ENCODE results near the gene NCOA3.
A peak's percentile ranks its signal among the peaks of the same experiment; 100 is the strongest.

The NCOA3 gene

GRCh38 chr20:47680804-47681529 lies 179.3 kb downstream of the NCOA3 start:
- no peak for DNase-seq (ENCODE audit: low spot score)

- DNase-seq (ENCODE audit: low spot score): peak; percentile 35
These were observed 180.5 kb downstream of the NCOA3 start for GRCh38 chr20:47682028-47682783.

- DNase-seq (ENCODE audit: low spot score): no peak
These were observed 181.2 kb downstream of the NCOA3 start for GRCh38 chr20:47682916-47683315.

- no peak for DNase-seq (ENCODE audit: low spot score)
These were observed 182.8 kb downstream of the NCOA3 start for GRCh38 chr20:47684306-47685080.

GRCh38 chr20:47686545-47686944 lies 184.9 kb downstream of the NCOA3 start:
- DNase-seq (ENCODE audit: low spot score): no peak

GRCh38 chr20:47687095-47687987 lies 185.7 kb downstream of the NCOA3 start:
- no peak for DNase-seq (ENCODE audit: low spot score)

DNA sequence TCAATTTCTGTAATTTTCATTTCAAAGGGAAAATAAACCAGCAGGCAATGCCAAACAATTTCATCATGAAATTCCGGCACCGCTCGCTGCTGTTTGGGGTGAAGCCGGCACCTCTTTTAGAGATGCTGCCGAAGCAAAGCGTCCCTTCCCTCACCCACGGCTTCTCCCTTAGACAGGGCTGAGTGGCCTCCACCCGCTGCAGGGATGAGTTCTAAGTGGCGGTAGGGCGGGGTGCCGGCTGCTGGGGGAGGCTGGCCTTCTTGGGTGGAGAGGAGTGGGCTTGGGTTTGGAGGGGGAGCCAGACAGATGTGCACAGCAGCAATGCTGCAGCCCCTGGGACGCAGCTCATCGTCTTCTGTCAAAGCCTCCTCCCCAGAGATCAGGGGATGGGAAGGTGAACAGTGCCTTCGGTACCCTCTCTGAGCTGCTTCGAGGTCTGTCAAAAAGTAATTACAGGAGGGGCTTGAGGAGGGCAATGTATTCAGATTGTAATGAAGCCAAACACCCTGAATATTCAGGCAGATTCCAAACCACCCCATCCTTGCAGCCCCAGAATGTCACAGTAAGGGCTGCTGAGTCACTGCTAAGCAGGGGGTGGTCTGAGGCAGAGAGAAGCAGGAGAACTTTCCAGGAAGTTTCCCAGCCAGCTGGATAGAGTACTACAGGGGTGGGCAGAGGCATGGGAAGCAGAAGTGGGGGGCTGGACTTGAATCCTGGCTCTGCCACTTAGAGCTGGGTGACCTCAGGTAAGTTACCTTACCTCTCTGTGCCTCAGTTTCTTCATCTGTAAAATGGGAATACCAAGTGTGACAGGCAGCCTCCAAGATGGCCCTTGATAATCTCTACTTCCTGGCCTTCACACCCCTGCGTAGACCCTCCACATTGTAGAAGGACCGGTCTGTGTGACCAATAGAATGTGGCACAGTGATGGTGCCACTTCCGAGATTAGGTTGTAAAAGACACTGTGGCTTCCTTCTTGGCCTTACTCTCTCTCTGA lies 187.0 kb downstream of the NCOA3 start:
- DNase-seq (ENCODE audit: low spot score): no peak

DNA sequence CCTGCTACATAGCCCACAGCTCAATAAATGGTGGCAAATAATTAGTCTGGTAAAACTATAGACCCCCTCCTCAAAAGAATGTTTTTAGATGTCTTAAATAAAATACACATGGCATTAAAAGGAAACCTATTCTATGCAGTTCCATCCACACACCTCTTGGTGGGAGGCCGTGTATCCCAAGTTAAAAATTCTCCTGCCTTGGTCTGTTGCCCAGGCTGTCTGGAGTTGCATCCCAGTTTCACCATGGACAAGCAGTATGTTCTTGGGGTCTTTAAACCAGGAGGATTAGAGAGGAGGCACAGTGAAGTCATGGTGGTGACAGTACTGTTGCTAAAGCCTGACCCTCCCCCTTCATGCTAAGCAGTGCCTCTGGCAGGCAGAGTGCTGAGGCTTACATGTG lies 188.0 kb downstream of the NCOA3 start:
- DNase-seq (ENCODE audit: low spot score): no peak

DNA sequence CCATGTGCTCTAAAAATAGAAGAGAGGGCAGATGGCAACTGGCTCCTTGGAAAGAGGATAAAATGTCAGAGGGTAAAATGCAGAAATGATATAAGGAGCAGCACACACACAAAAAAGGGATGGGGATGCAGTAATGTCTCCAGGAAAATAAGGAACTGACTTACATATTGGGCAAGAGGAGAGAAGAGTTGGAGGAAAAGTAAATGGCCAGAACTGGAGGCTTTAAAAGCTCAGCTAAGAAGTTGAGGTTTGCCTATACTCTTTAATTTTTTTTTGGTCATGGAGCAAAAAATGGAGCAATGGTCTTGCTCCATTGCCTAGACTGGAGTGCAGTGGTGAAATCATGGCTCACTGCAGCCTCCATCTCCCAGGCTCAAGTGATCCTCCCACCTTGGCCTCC lies 189.9 kb downstream of the NCOA3 start:
- no peak for DNase-seq (ENCODE audit: low spot score)

DNA sequence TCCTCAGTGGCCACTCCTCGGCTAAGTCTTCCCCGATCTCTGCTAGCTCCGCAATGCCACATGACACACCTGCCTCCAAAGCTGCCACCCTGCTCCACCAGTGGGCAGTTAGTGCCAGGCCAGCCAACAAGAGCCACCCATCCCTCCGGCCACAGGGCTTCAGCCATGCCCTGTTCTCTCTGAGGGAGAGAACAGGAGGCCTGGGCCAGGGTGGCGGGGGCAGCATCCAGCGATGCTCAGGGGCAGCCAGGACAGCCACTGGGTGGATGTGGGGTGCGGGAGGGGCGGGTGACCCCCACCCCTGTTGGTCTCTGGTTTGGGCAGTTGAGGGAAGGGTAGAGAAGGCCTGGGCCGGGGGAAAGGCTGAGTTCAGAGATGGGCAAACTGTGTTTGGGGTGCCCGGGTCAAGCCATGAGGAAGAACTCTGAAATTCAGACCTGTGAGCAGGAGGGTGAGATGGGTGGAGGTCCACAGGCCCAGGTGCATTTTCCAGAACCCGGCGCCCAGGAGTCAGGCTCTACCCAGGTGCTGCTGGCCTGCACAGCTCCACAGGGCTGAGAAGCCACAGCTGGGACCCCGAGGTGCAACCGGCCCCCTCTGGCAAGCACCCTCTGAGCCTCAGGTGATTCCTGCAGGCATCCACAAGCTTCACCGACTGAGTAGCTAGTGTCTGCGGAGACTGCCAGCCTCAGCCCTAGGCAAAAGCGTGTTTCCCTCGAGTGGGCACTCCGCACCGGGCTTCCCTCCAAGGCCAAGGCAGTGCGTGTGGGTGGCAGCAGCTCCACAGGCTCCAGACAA lies 192.5 kb downstream of the NCOA3 start:
- no peak for DNase-seq (ENCODE audit: low spot score)

GRCh38 chr20:47696856-47697255 lies 195.2 kb downstream of the NCOA3 start:
- no peak for DNase-seq (ENCODE audit: low spot score)

- DNase-seq (ENCODE audit: low spot score): no peak
These were observed 196.5 kb downstream of the NCOA3 start for GRCh38 chr20:47698142-47698541.

DNA sequence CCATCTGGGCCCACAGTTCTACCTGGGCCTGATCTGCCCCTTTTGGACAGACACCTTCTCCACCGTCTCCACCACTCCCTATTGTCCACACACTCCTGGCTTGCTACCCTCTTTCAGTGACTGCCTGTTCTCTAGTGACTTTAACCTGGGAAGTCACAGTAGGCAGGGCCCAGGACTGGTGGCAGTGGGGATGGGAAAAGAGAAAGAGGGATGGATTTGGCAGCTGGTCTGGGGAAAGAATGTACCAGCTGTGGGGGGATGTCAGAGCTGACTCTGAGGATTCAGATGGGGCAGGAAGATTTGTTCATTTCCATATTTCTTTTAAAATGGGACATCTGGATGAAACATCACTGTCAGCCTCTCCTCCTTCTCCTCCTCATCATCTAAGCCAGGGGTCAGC lies 198.1 kb downstream of the NCOA3 start:
- DNase-seq (ENCODE audit: low spot score): no peak

- no peak for DNase-seq (ENCODE audit: low spot score)
These were observed 198.6 kb downstream of the NCOA3 start for GRCh38 chr20:47700327-47700726.

- DNase-seq (ENCODE audit: low spot score): no peak
These were observed 199.9 kb downstream of the NCOA3 start for GRCh38 chr20:47701612-47702011.

- DNase-seq (ENCODE audit: low spot score): no peak
These were observed 202.1 kb downstream of the NCOA3 start for GRCh38 chr20:47703748-47704147.

DNA sequence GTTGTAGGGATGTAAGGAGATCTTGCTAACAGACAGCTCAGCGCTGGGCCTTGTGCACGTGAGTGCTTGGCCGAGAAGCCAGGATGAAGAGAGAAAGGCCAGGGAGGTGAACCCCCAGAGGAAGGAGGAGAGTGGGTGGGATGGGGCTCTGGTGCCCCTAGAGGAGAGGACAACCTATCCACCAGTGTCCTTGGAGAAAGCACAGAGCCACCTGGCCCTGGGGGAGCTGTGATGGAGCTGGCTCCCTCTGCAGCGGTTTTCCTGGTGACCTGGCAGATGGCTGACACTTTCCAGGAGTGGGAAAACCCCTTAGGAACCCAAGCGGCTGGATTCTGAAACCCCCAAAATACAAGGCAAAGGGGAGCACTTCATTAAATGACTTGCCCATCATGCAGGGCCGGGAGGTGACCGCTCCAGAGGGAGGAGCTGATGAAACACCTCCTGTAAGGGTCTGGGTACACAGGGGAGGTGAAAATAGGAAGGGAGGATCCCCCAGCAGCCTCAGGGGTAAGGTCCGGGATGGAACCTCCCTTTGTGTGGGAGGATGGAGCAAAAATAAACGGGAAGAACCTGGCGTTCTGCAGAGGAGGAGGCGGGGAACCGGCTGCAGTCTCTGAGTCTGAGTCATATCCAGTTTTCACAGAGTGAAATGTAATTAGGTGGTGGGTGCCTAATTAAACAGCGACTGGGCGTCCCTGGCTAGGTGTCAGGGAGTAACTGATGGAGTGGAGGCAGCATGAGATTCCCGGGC lies 203.2 kb downstream of the NCOA3 start:
- DNase-seq (ENCODE audit: low spot score): no peak

- DNase-seq (ENCODE audit: low spot score): no peak
These were observed 203.8 kb downstream of the NCOA3 start for GRCh38 chr20:47705497-47705856.

DNA sequence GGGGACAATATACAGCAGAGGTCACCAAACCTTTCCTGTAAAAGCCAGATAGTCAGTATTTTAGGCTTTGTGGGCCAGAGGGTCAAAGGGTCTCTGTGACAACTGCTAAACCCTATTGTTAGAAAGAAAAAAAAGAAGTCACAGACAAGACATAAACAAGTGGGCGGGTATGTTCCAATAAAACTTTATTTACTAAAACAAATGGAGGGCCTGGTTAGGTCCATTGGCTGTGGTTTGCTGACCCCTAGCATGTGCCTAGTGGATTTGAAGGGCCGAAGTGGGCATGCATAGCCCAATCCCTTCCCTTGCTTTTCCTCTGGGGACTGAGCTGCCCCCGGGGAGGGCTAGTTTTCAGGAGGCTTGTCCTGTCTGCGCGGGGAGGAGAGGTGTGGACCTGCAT lies 204.7 kb downstream of the NCOA3 start:
- DNase-seq (ENCODE audit: low spot score): no peak
